Putamen (tissue), 1 donor: ENCODE measurements around the gene CFAP77.

ENCODE experiments used
- DNase-seq: peaks from one replicate; pipeline ENCODE4 v3.0.0-alpha.2; 2016; ENCODE audit warnings: low spot score

The CFAP77 gene

GRCh38 chr9:132456241-132456640 is 46.2 kb downstream of the CFAP77 start:
- no peak for DNase-seq

GRCh38 chr9:132457504-132458236 is 47.7 kb downstream of the CFAP77 start:
- DNase-seq = no peak

GRCh38 chr9:132458432-132458831 is 48.4 kb downstream of the CFAP77 start:
- no peak for DNase-seq

- DNase-seq = no peak
Observed at GRCh38 chr9:132459661-132460060, 49.6 kb downstream of the CFAP77 start.

- DNase-seq = no peak
Observed at GRCh38 chr9:132460240-132460639, 50.2 kb downstream of the CFAP77 start.

GRCh38 chr9:132461281-132461896 is 51.4 kb downstream of the CFAP77 start:
- DNase-seq = no peak

GRCh38 chr9:132461971-132462370 is 52.0 kb downstream of the CFAP77 start:
- no peak for DNase-seq

- no peak for DNase-seq
Observed at GRCh38 chr9:132464547-132464946, 54.5 kb downstream of the CFAP77 start.

GRCh38 chr9:132465131-132465635 is 55.2 kb downstream of the CFAP77 start:
- no peak for DNase-seq

- DNase-seq = no peak
Observed at GRCh38 chr9:132472199-132472598, 62.2 kb downstream of the CFAP77 start.

- no peak for DNase-seq
Observed at GRCh38 chr9:132472599-132472998, 62.6 kb downstream of the CFAP77 start.

GRCh38 chr9:132474253-132474652 is 64.2 kb downstream of the CFAP77 start:
- DNase-seq = no peak

GRCh38 chr9:132478353-132479050 is 68.5 kb downstream of the CFAP77 start:
- no peak for DNase-seq

- DNase-seq = no peak
Observed at GRCh38 chr9:132479733-132480132, 69.7 kb downstream of the CFAP77 start.

GRCh38 chr9:132481053-132481849 is 71.2 kb downstream of the CFAP77 start:
- DNase-seq = no peak

GRCh38 chr9:132482196-132482813 is 72.3 kb downstream of the CFAP77 start:
- DNase-seq = no peak

- no peak for DNase-seq
Observed at GRCh38 chr9:132485393-132485792, 75.4 kb downstream of the CFAP77 start.

- DNase-seq = no peak
Observed at GRCh38 chr9:132486706-132487350, 76.8 kb downstream of the CFAP77 start.

- DNase-seq = no peak
Observed at GRCh38 chr9:132487351-132487791, 77.4 kb downstream of the CFAP77 start.

- no peak for DNase-seq
Observed at GRCh38 chr9:132487980-132488535, 78.0 kb downstream of the CFAP77 start.

- DNase-seq = no peak
Observed at GRCh38 chr9:132488626-132489025, 78.6 kb downstream of the CFAP77 start.
